Activated effector memory CD4-positive, alpha-beta T cell treated with Interleukin-2 at 50 U/mL for 16 hours (primary cell): ENCODE data around the gene ZP2.
"Not testable (repeated sequence)": the region's sequence is repeated elsewhere in the genome, so short reads cannot be mapped to it uniquely, and the experiment has no call there.

Experiments
- DNase-seq: peaks from one replicate; pipeline ENCODE4 v3.0.0-alpha.2; 2020

The ZP2 gene

GRCh38 chr16:21211486-21211885 is at the start of gene ZP2:
TSS of gene ZP2 (minus strand) at chr16:21211574. CDS start at chr16:21211547, 27 bp downstream.
- DNase-seq: no peak

GRCh38 chr16:21257284-21257683 is 45.9 kb upstream of the ZP2 start:
- DNase-seq: no peak

GRCh38 chr16:21256636-21257035 is 45.3 kb upstream of the ZP2 start:
- no peak for DNase-seq

- no peak for DNase-seq
Measured at GRCh38 chr16:21253470-21253869, 42.1 kb upstream of the ZP2 start.

GRCh38 chr16:21250072-21250923 is 38.9 kb upstream of the ZP2 start:
- DNase-seq: no peak

- DNase-seq: not testable (repeated sequence)
Measured at GRCh38 chr16:21248179-21248578, 36.8 kb upstream of the ZP2 start.

- DNase-seq: no peak
Measured at GRCh38 chr16:21244518-21245215, 33.3 kb upstream of the ZP2 start.

- no peak for DNase-seq
Measured at GRCh38 chr16:21242756-21243155, 31.4 kb upstream of the ZP2 start.

- DNase-seq: no peak
Measured at GRCh38 chr16:21239646-21240045, 28.3 kb upstream of the ZP2 start.

GRCh38 chr16:21236831-21237230 is 25.5 kb upstream of the ZP2 start:
- no peak for DNase-seq

- no peak for DNase-seq
Measured at GRCh38 chr16:21235199-21235585, 23.8 kb upstream of the ZP2 start.

- DNase-seq: no peak
Measured at GRCh38 chr16:21233521-21234150, 22.3 kb upstream of the ZP2 start, which contains the start of gene ANKS4B. TSS of gene ANKS4B (plus strand) at chr16:21233699. CDS start at chr16:21233738, 39 bp downstream.

GRCh38 chr16:21233045-21233520 is 21.7 kb upstream of the ZP2 start:
- no peak for DNase-seq

- no peak for DNase-seq
Measured at GRCh38 chr16:21228361-21228872, 17.0 kb upstream of the ZP2 start.

GRCh38 chr16:21227866-21228265 is 16.5 kb upstream of the ZP2 start:
- no peak for DNase-seq

GRCh38 chr16:21226749-21227148 is 15.4 kb upstream of the ZP2 start:
- DNase-seq: no peak

- DNase-seq: no peak
Measured at GRCh38 chr16:21224800-21225199, 13.4 kb upstream of the ZP2 start.

- DNase-seq: no peak
Measured at GRCh38 chr16:21223787-21224186, 12.4 kb upstream of the ZP2 start.

- DNase-seq: no peak
Measured at GRCh38 chr16:21222495-21223337, 11.3 kb upstream of the ZP2 start.

GRCh38 chr16:21219551-21219950 is 8.2 kb upstream of the ZP2 start:
- no peak for DNase-seq

- no peak for DNase-seq
Measured at GRCh38 chr16:21218153-21218552, 6.8 kb upstream of the ZP2 start.

- DNase-seq: no peak
Measured at GRCh38 chr16:21217121-21217520, 5.7 kb upstream of the ZP2 start.
